ENCODE measurements around the gene REEP1.

GRCh38 chr2:86293612-86294011 is 43.8 kb downstream of the REEP1 start:
- TF ChIP-seq, protein P1, sequence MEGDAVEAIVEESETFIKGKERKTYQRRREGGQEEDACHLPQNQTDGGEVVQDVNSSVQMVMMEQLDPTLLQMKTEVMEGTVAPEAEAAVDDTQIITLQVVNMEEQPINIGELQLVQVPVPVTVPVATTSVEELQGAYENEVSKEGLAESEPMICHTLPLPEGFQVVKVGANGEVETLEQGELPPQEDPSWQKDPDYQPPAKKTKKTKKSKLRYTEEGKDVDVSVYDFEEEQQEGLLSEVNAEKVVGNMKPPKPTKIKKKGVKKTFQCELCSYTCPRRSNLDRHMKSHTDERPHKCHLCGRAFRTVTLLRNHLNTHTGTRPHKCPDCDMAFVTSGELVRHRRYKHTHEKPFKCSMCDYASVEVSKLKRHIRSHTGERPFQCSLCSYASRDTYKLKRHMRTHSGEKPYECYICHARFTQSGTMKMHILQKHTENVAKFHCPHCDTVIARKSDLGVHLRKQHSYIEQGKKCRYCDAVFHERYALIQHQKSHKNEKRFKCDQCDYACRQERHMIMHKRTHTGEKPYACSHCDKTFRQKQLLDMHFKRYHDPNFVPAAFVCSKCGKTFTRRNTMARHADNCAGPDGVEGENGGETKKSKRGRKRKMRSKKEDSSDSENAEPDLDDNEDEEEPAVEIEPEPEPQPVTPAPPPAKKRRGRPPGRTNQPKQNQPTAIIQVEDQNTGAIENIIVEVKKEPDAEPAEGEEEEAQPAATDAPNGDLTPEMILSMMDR (optimal IDR thresholded peaks at IDR 0.05 in 1 of 3, IDR thresholded peaks at IDR 0.05 in 1 of 3, conservative IDR thresholded peaks at IDR 0.05 in 1 of 3; ENCODE audit: extremely low read depth in 1 of 3, insufficient read depth in 2 of 3, low read length in 3 of 3): no peak
- TF ChIP-seq EZH2 (IDR thresholded peaks at IDR 0.05; ENCODE audit: low read length): no peak

Measured in keratinocyte (primary cell).